ENCODE results near the gene MTCL1. TPM values are rescaled to one million over a fixed set of nuclear protein-coding genes. Genes with fewer than 3 reads are reported as not detected.

The MTCL1 gene
- total and polyA plus RNA-seq, 2 of the 8 experiments (the other 6 are each of a cell fraction or from before 2014, with no cell fraction given) = 16.6 to 60.8 TPM

GRCh38 chr18:8799596-8800441, 94.5 kb downstream of the MTCL1 start (continued):
- TF ChIP-seq CHD7 (IDR thresholded peaks at IDR 0.05; ENCODE audit: insufficient replicate concordance, low read length) (no peak), SIN3A (conservative IDR thresholded peaks at IDR 0.05 in 1 of 2, IDR thresholded peaks at IDR 0.05 in 1 of 2; ENCODE audit: low read depth in 1 of 2, low read length in 2 of 2) (no peak), SIRT6 (IDR thresholded peaks at IDR 0.05; ENCODE audit: low read length) (no peak), ATF2 (IDR thresholded peaks at IDR 0.05; ENCODE audit: low read length) (no peak), USF2 (IDR thresholded peaks at IDR 0.05; ENCODE audit: low read length) (no peak), ASH2L (IDR thresholded peaks at IDR 0.05; ENCODE audit: low read length) (no peak), TCF12 (IDR thresholded peaks at IDR 0.05; ENCODE audit: low read depth, low read length) (no peak)
